SK-N-SH treated with all-trans-retinoic acid at 6 μM for 48 hours (cell line): ENCODE measurements around the gene HLA-DMA.

Source experiments
- CSDC2 ChIP-seq: fragments of 250-450 bp; sonication (Bioruptor Pico); IDR thresholded peaks from 2 replicates; pipeline ENCODE4 v1.5.0; 2020; ENCODE audit warnings: mild to moderate bottlenecking, moderate library complexity
- ESRRG ChIP-seq: fragments of 250-450 bp; sonication (Bioruptor Pico); IDR thresholded peaks from 2 replicates; pipeline ENCODE4 v1.6.1; 2021; ENCODE audit warnings: mild to moderate bottlenecking
- RARB ChIP-seq: fragments of 250-450 bp; sonication (Bioruptor Pico); IDR thresholded peaks from 2 replicates; pipeline ENCODE4 v1.8.0; 2021; ENCODE audit warnings: mild to moderate bottlenecking, moderate library complexity
- TOX ChIP-seq: fragments of 250-450 bp; sonication (Bioruptor Pico); IDR thresholded peaks from 2 replicates; pipeline ENCODE4 v1.8.0; 2021; ENCODE audit warnings: mild to moderate bottlenecking, moderate library complexity, borderline replicate concordance
- ZC3H10 ChIP-seq: fragments of 250-450 bp; sonication (Bioruptor Pico); IDR thresholded peaks from 2 replicates; pipeline ENCODE4 v1.5.1; 2021; ENCODE audit warnings: mild to moderate bottlenecking, moderate library complexity
- ZFP3 ChIP-seq: fragments of 250-450 bp; sonication (Bioruptor Pico); IDR thresholded peaks from 2 replicates; pipeline ENCODE4 v1.5.0; 2020; ENCODE audit warnings: mild to moderate bottlenecking, moderate library complexity
- ZFP30 ChIP-seq: fragments of 450-650 bp; formaldehyde crosslinking; IDR thresholded peaks from 2 replicates; pipeline ENCODE4 v1.5.0; 2022; ENCODE audit warnings: mild to moderate bottlenecking, moderate library complexity

DNA sequence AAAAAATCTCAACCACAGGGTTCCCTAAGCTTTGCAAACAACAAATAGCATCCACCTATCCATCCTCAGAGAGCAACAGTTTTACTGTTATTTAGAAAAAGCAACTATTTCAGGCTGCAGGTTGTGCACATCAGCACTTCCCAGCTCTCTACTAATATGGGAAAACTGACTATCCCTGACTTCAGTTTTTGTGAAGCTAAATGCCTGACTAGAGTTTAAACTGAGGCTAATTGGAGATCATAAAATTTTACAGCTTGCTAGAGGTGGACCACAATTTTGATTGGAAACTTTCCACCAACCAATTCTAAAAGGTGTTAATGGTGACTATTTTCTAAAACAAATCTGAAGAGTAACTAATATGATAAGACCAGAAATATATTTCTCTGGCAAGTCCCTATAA, 48.9 kb downstream of the HLA-DMA start:
- TF ChIP-seq ESRRG (CRISPR knock-in tag) (no peak), ZC3H10 (CRISPR knock-in tag) (no peak), ZFP30 (CRISPR knock-in tag) (no peak), TOX (no peak), CSDC2 (CRISPR knock-in tag) (no peak), ZFP3 (CRISPR knock-in tag) (no peak), RARB (no peak)
